Measurements from ENCODE around the gene ITPKC.
"Not testable (repeated sequence)": the region's sequence is repeated elsewhere in the genome, so short reads cannot be mapped to it uniquely, and the experiment has no call there.

ITPKC gene

DNA sequence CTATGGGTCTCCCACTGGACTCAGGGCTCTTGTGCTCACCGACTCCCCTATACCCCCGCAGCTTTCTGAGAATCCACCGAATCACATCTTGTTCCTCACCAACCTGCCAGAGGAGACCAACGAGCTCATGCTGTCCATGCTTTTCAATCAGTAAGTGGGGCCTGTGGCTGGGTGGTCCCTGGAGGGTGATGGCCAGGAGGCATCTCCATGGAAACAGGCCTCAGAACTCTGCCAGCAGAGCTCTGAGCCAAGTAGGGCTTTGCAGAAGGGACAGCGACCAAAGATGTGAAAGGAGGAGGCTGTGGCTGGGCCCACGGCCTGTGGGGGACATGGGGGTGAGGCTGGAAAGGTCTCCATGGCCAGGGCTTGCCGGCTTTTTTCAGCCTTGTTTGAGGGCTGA lies 46.6 kb downstream of the ITPKC start:
- TF ChIP-seq, protein P1, sequence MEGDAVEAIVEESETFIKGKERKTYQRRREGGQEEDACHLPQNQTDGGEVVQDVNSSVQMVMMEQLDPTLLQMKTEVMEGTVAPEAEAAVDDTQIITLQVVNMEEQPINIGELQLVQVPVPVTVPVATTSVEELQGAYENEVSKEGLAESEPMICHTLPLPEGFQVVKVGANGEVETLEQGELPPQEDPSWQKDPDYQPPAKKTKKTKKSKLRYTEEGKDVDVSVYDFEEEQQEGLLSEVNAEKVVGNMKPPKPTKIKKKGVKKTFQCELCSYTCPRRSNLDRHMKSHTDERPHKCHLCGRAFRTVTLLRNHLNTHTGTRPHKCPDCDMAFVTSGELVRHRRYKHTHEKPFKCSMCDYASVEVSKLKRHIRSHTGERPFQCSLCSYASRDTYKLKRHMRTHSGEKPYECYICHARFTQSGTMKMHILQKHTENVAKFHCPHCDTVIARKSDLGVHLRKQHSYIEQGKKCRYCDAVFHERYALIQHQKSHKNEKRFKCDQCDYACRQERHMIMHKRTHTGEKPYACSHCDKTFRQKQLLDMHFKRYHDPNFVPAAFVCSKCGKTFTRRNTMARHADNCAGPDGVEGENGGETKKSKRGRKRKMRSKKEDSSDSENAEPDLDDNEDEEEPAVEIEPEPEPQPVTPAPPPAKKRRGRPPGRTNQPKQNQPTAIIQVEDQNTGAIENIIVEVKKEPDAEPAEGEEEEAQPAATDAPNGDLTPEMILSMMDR (conservative IDR thresholded peaks at IDR 0.05): no peak
- no peak overlapping the region for H3K27ac ChIP-seq

DNA sequence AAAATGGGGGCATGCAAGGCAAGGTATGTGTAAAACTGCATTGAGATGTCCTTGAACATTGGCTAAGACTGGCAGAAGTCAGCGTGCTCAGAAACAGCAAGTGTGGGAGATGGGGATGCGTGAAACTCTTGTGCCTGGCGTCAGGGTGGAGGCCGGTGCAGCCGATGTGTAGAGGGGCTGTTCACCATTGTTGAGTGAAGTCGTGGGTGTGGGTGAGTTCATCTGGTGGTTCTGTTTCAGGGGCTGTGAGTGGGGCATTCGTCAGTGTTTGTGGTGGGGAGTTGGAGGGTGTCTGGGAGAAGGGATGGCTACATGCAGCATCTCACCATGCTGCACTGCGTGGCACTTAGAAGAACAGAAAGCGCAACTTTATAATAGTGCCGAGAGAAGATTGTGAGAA lies 47.1 kb downstream of the ITPKC start:
- H3K27ac ChIP-seq: no peak overlapping the region
- TF ChIP-seq, protein P1 (conservative IDR thresholded peaks at IDR 0.05): no peak

DNA sequence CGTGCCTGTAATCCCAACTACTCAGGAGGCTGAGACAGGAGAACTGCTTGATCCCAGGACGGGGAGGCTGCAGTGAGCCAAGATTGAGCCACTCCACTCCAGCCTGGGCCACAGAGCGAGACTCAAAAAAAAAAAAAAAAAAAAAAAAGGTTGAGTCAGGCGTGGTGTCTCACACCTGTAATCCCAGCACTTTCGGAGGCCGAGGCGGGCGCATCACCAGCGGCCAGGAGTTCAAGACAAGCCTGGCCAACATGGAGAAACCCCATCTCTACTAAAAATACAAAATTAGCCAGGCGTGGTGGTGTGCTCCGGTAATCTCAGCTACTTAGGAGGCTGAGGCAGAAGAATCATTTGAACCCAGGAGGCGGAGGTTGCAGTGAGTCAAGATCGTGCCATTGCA lies 49.5 kb downstream of the ITPKC start:
- H3K27ac ChIP-seq: not testable (repeated sequence)

DNA sequence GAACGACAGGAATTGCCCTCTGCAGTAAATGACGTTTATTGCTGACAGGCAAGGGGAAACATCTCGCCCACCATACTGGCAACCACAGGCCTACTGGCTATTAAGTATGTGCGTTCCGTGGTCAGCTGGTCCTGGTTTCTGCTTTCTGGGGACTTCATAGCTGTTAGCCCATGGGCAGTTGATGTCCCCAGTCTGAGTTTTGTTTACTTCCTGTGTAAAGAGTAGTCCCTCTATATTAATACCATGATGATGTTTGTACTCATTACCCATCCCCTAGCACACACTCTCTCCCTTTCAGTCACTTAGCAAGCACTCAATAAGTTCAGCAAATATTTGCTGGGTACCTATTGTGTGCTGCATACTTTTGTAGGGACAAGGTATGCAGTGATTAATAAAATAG lies 52.0 kb downstream of the ITPKC start:
- TF ChIP-seq, protein P1 (conservative IDR thresholded peaks at IDR 0.05): no peak
- H3K27ac ChIP-seq: no peak overlapping the region

DNA sequence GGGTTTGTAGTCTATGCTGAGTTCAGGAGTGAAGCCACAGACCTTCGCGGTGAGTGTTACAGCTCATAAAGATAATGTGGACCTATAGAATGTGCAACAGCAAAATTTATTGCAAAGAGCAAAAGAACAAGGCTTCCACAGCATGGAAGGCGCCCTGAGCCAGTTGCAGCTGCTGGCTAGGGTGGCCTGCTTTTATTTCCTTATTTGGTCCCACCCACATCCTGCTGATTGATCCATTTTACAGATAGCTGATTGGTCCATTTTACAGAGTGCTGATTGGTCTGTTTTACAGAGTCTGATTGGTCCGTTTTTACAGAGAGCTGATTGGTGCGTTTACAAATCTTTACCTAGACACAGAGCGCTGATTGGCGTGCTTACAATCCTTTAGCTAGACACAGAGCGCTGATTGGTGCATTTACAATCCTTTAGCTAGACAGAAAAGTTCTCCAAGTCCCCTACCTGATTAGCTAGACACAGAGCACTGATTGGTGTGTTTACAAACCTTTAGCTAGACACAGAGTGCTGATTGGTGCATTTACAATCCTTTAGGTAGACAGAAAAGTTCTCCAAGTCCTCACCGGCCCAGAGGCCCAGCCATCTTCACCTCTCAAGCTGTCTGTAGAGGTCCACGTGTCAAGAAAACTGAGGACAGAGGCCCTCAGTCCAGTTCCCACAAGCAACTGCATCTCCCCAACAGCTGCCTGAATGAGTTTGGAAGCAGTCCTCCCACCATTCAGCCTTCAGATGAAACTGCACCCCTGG lies 54.4 kb downstream of the ITPKC start:
- not testable (repeated sequence) for H3K27ac ChIP-seq

DNA sequence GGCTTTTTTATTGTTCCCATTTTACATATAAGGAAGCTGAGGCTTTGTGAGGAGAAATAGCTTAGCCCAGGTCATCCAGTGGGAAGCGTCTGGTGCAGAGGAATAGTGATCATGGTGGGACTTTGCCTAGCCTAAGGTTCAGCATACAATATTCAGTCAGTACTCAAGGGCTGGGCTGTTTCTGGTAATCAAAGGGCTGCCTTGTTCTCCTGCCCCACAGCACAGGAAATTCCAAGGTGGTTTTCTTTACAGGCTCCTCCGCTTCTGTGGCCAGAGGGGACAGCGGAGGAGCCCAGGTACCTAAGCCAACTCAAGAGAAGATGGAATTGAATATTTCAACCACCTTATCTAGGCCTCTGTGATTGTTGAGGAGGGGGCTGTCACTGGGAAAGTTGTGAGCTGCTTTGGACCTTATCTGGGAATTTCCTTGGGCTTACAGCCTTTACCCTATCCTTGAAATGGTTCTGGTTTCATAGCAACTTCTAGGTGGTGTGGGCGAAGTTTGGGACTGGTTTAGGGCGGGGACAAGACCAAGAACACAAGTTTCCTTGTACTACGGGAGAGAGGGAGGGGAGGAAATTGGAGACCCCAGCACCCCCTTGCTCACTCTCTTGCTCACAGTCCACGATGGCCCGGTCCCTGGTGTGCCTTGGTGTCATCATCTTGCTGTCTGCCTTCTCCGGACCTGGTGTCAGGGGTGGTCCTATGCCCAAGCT lies 58.2 kb downstream of the ITPKC start, which contains the start of gene MIA:
TSS of gene MIA (plus strand) at position 606 of the 716 bp plus-strand sequence. CDS start at position 628, 22 bp downstream.
- TF ChIP-seq, protein P1 (conservative IDR thresholded peaks at IDR 0.05): no peak
- peak within 1 kb of the TSS; percentile 91 for H3K27ac ChIP-seq

DNA sequence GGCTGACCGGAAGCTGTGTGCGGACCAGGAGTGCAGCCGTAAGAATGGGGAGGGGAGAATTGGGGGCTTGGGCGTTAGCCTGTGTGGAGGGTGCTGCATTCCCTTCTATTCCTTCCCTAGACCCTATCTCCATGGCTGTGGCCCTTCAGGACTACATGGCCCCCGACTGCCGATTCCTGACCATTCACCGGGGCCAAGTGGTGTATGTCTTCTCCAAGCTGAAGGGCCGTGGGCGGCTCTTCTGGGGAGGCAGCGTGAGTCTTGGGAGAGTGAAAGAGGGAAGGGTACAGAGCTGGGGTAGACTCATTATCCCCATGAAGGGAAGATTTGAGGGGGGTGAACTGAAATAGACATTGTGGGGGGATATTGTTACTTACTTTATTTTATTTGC lies 58.7 kb downstream of the ITPKC start:
- TF ChIP-seq, protein P1 (conservative IDR thresholded peaks at IDR 0.05): no peak
- no peak overlapping the region for H3K27ac ChIP-seq

DNA sequence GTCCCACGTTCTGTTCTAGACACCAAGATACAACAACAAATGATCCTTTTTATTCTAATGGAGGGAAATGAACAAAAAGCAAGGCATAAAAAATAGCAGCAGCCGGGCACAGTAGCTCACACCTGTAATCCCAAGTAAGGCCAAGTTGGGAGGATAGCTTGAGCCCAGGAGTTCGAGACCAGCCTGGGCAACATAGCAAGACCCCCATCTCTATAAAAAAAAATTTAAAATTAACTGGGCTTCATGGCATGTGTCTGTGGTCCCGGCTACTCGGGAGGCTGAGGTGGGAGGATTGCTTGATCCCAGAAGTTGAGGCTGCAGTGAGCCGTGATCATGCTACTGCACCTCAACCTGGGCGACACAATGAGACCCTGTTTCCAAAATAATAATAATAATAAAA lies 59.5 kb downstream of the ITPKC start:
- TF ChIP-seq, protein P1 (conservative IDR thresholded peaks at IDR 0.05): no peak
- H3K27ac ChIP-seq: peak overlapping the region; percentile 91

Data from VCaP (cell line).